IMR-90 (cell line): ENCODE data around the gene TVP23A. TPM values are rescaled to one million over a fixed set of nuclear protein-coding genes. Genes with fewer than 3 reads are reported as not detected.

Source experiments
- ATAC-seq: fragments of 200-7000 bp; cut with Tn5 transposase; 2 replicates; pipeline ENCODE4 v1.9.1; 2020; ENCODE audit warnings: low read depth, mild to moderate bottlenecking, moderate library complexity
- BruUV-seq: library from RNA; stranded (reverse); fragments of 400-500 nt; replicated peaks from 2 replicates; lab custom pipeline; 2021; lab: Mats Ljungman, UMichigan
- CTCF ChIA-PET: fragments of 300-600 bp; formaldehyde crosslinking; extraction: SDS; loops from one replicate; lab custom pipeline; 2021; ENCODE audit warnings: antibody characterized with exemption; lab: Yijun Ruan, JAX
- POLR2A ChIA-PET: fragments of 300-600 bp; sonication (Branson Sonifier 250); formaldehyde crosslinking; loops from one replicate; lab custom pipeline; 2022; ENCODE audit warnings: antibody characterized with exemption; ENCODE audit not compliant: unreplicated experiment; lab: Charles Lee
- DNase-seq: peaks from one replicate; pipeline ENCODE4 v3.0.0; 2013
- H2AFZ ChIP-seq: replicated peaks from 2 replicates; pipeline ENCODE3; 2013; ENCODE audit warnings: low read length, mild to moderate bottlenecking; ENCODE audit not compliant: poor library complexity
- H2AK5ac ChIP-seq: 2 replicates; pipeline ENCODE4 v1.6.1; 2013; ENCODE audit warnings: low read depth, low read length, inconsistent platforms
- H2AK9ac ChIP-seq: replicated peaks from 2 replicates; pipeline ENCODE3; 2013; ENCODE audit warnings: mild to moderate bottlenecking, low read depth, low read length, moderate library complexity; ENCODE audit not compliant: poor library complexity
- H2BK120ac ChIP-seq: 2 replicates; pipeline ENCODE4 v1.6.1; 2013; ENCODE audit warnings: low read depth, low read length, inconsistent platforms
- H2BK15ac ChIP-seq: 3 replicates; pipeline ENCODE4 v1.6.1; 2013; ENCODE audit warnings: low read depth, low read length, inconsistent platforms
- H2BK20ac ChIP-seq: 2 replicates; pipeline ENCODE4 v1.6.1; 2013; ENCODE audit warnings: low read depth, mild to moderate bottlenecking, inconsistent platforms, low read length, moderate library complexity
- H2BK5ac ChIP-seq: 2 replicates; pipeline ENCODE4 v1.6.1; 2013; ENCODE audit warnings: mild to moderate bottlenecking, low read depth, low read length, inconsistent platforms; ENCODE audit not compliant: poor library complexity, severe bottlenecking
- H3K14ac ChIP-seq: replicated peaks from 2 replicates; pipeline ENCODE4 v1.6.1; 2013; ENCODE audit warnings: low read depth, low read length, inconsistent platforms
- H3K18ac ChIP-seq: 2 replicates; pipeline ENCODE4 v1.6.1; 2013; ENCODE audit warnings: low read depth, low read length, control low read depth
- H3K23ac ChIP-seq: 2 replicates; pipeline ENCODE4 v1.6.1; 2013; ENCODE audit warnings: low read depth, low read length, inconsistent platforms
- H3K27ac ChIP-seq: 2 replicates; pipeline ENCODE4 v1.5.1; 2013; ENCODE audit warnings: mild to moderate bottlenecking, control low read depth, low read length; ENCODE audit not compliant: insufficient read depth
- H3K27me3 ChIP-seq: 2 replicates; pipeline ENCODE4 v1.6.1; 2013; ENCODE audit warnings: low read length; ENCODE audit not compliant: control insufficient read depth, insufficient read depth
- H3K36me3 ChIP-seq: 2 replicates; pipeline ENCODE4 v1.6.1; 2013; ENCODE audit warnings: low read length, mixed read lengths; ENCODE audit not compliant: control insufficient read depth, insufficient read depth
- H3K4ac ChIP-seq: 2 replicates; pipeline ENCODE4 v1.6.1; 2013; ENCODE audit warnings: low read depth, low read length, inconsistent platforms
- H3K4me1 ChIP-seq: 2 replicates; pipeline ENCODE4 v1.6.1; 2013; ENCODE audit warnings: low read length, mixed read lengths; ENCODE audit not compliant: control insufficient read depth, insufficient read depth
- H3K4me2 ChIP-seq: 2 replicates; pipeline ENCODE4 v1.6.1; 2013; ENCODE audit warnings: low read depth, mild to moderate bottlenecking, control low read depth, low read length, moderate library complexity
- H3K4me3 ChIP-seq: 2 replicates; pipeline ENCODE4 v1.5.1; 2013; ENCODE audit warnings: low read depth, mild to moderate bottlenecking, control low read depth, low read length, moderate library complexity; ENCODE audit not compliant: insufficient read depth
- H3K56ac ChIP-seq: 2 replicates; pipeline ENCODE4 v1.6.1; 2013; ENCODE audit warnings: low read length, inconsistent platforms; ENCODE audit not compliant: insufficient read depth; ENCODE audit errors: extremely low read depth
- H3K79me1 ChIP-seq, 2 experiments: 2 replicates each; pipeline ENCODE4 v1.6.1; 2013; ENCODE audit warnings: low read length in 2 of 2, inconsistent platforms in 1 of 2, low read depth in 1 of 2
- H3K9ac ChIP-seq: 2 replicates; pipeline ENCODE4 v1.6.1; 2013; ENCODE audit warnings: low read depth, low read length, control low read depth
- H3K9me1 ChIP-seq: 2 replicates; pipeline ENCODE4 v1.6.1; 2013; ENCODE audit warnings: low read length, inconsistent platforms; ENCODE audit not compliant: insufficient read depth
- H3K9me3 ChIP-seq: 2 replicates; pipeline ENCODE4 v1.6.1; 2013; ENCODE audit warnings: low read length; ENCODE audit not compliant: control insufficient read depth, insufficient read depth
- H4K20me1 ChIP-seq: 2 replicates; pipeline ENCODE4 v1.6.1; 2013; ENCODE audit warnings: low read length, inconsistent platforms; ENCODE audit not compliant: insufficient read depth
- H4K5ac ChIP-seq: 2 replicates; pipeline ENCODE4 v1.6.1; 2013; ENCODE audit warnings: mild to moderate bottlenecking, low read depth, low read length, control low read depth
- H4K8ac ChIP-seq, 2 experiments: 2 replicates each; pipeline ENCODE4 v1.6.1; 2013; ENCODE audit warnings: low read depth in 2 of 2, low read length in 2 of 2, control low read depth in 1 of 2, inconsistent platforms in 1 of 2
- H4K91ac ChIP-seq: 2 replicates; pipeline ENCODE4 v1.6.1; 2013; ENCODE audit warnings: low read depth, low read length, inconsistent platforms; ENCODE audit not compliant: insufficient read depth
- BHLHE40 ChIP-seq: fragments of 150-350 bp; IDR thresholded peaks from 2 replicates; pipeline ENCODE4 v1.6.1; 2016; ENCODE audit warnings: mild to moderate bottlenecking, low read depth, low read length
- CTCF ChIP-seq: conservative IDR thresholded peaks from 2 replicates; pipeline ENCODE4 v1.5.1; 2012; ENCODE audit warnings: mild to moderate bottlenecking, low read depth, low read length, improper control_type of control experiment
- POLR2A ChIP-seq: IDR thresholded peaks from 2 replicates; pipeline ENCODE4 v1.6.1; 2012; ENCODE audit warnings: mild to moderate bottlenecking, low read depth, low read length
- RCOR1 ChIP-seq: IDR thresholded peaks from 2 replicates; pipeline ENCODE4 v1.6.1; 2012; ENCODE audit warnings: mild to moderate bottlenecking, low read length, improper control_type of control experiment; ENCODE audit not compliant: insufficient replicate concordance
- WGBS, 2 experiments: methylation state at CpG; one replicate each; pipeline versions ENCODE4 v1.1.5 to v1.1.7; 2013; ENCODE audit warnings: missing lambda C conversion rate in 2 of 2; ENCODE audit not compliant: insufficient read length in 1 of 2; ENCODE audit errors: extremely low coverage in 2 of 2; 5-methylcytosine and 5-hydroxymethylcytosine counted together
- dilution Hi-C: fragments of 300-500 bp; cut with HindIII; formaldehyde crosslinking; loops from one replicate; pipeline ENCODE4 v1.14.3; 2018; ENCODE audit warnings: low sequenced_read_pairs; ENCODE audit not compliant: unreplicated experiment
- in situ Hi-C: fragments of 300-500 bp; cut with MboI; formaldehyde crosslinking; loops from 3 replicates; pipeline ENCODE4 v1.14.3; 2019; ENCODE audit warnings: low sequenced_read_pairs, inconsistent platforms, mixed read lengths
- intact Hi-C: fragments of 100-400 bp; cut with micrococcal nuclease; formaldehyde crosslinking; loops from 2 replicates; pipeline ENCODE4 v1.10.0; 2022
- polyA plus RNA-seq, 3 experiments: library from polyadenylated mRNA; depleted of rRNA; stranded (reverse); fragments of >200 nt; gene quantifications; 2 replicates each; pipeline ENCODE4 v1.2.3, GENCODE V29; 2012; ENCODE audit warnings: low replicate concordance in 1 of 3
- total RNA-seq: library from RNA; depleted of rRNA; stranded (reverse); fragments of >200 nt; gene quantifications from 2 replicates; pipeline ENCODE4 v1.2.3, GENCODE V29; 2012

TVP23A gene
- total and polyA plus RNA-seq, 2 of the 4 experiments (the other 2 are of a cell fraction), result not detected

- peaks cover 7% of the 10 kb centered on the region; the same call in 1 of the 2 replicates for H3K27me3 ChIP-seq
- peaks cover 13% of the 10 kb centered on the region; the same call in 1 of the 2 replicates for H3K4me1 ChIP-seq
- 8% methylated on average over 7 of the region's 11 CpGs; no CpG with 5 or more reads in 1 of the 2 experiments for WGBS, 2 experiments
- no TSS peak for BruUV-seq
- H4K8ac ChIP-seq, result no peak overlapping the region
- peak overlapping the region; percentile 13; the same call in 1 of the 2 replicates for H3K27ac ChIP-seq
- H3K18ac ChIP-seq, result no peak overlapping the region; the same call in 1 of the 2 replicates
- H4K20me1 ChIP-seq, result no peaks in the 10 kb centered on the region
- H2BK15ac ChIP-seq, result no peak overlapping the region
- H2BK5ac ChIP-seq, result no peak overlapping the region
- H2BK120ac ChIP-seq, result no peak overlapping the region
- no peak overlapping the region for H3K56ac ChIP-seq
- POLR2A ChIA-PET, result no interaction called here
- H3K9me3 ChIP-seq, result no peaks in the 10 kb centered on the region
- no peaks in the 10 kb centered on the region for H3K9me1 ChIP-seq
- no peak overlapping the region; the same call in 1 of the 2 replicates for H3K9ac ChIP-seq
- H3K79me1 ChIP-seq, result no peaks in the 10 kb centered on the region
- no peak overlapping the region for H3K23ac ChIP-seq
- no peak overlapping the region for H2AK5ac ChIP-seq
- H3K4ac ChIP-seq, result no peak overlapping the region
- dilution Hi-C loops, result no loop called here
- no peak overlapping the region for H3K4me3 ChIP-seq
- in situ Hi-C loops, result no loop called here
- CTCF ChIA-PET, result no interaction called here
- intact Hi-C loops, result no loop called here
- H2AFZ ChIP-seq, result peak overlapping the region; percentile 84
- peak; percentile 85 for ATAC-seq
- no peaks in the 10 kb centered on the region for H3K36me3 ChIP-seq
- TF ChIP-seq RCOR1 (no peak), POLR2A (no peak), CTCF (no peak), BHLHE40 (no peak)
- H2BK20ac ChIP-seq, result no peak overlapping the region
- no peak overlapping the region; the same call in 1 of the 2 replicates for H3K4me2 ChIP-seq
- H3K14ac ChIP-seq, result no peak overlapping the region; the same call in 1 of the 2 replicates
- DNase-seq, result peak; percentile 86
- H2AK9ac ChIP-seq, result peak overlapping the region; percentile 23
- no peak overlapping the region for H4K91ac ChIP-seq
- no peak overlapping the region; the same call in 1 of the 2 replicates for H4K5ac ChIP-seq
These were observed 9.2 kb upstream of the TVP23A start for GRCh38 chr16:10827691-10828341.
